ENCODE results near the gene NXT1. TPM values are rescaled to one million over a fixed set of nuclear protein-coding genes. Genes with fewer than 3 reads are reported as not detected.

NXT1 gene
- total RNA-seq, 1 experiment from 2014 or later = 36.9 TPM

GRCh38 chr20:23358923-23359593, 8.5 kb downstream of the NXT1 start:
- Histone ChIP-seq H3K27ac (ENCODE audit: low read length) (peak overlapping the region; percentile 41), H3K9me2 (replicated peaks; ENCODE audit: insufficient read depth, low read length) (no peaks in the 10 kb centered on the region), H3K27me3 (ENCODE audit: low read length) (no peaks in the 10 kb centered on the region), H3K79me2 (ENCODE audit: low read length) (peaks cover 48% of the 10 kb centered on the region), H3K4me1 (ENCODE audit: low read length) (peaks cover 66% of the 10 kb centered on the region), H4K20me1 (ENCODE audit: insufficient read depth, low read depth, low read length) (peaks cover 20% of the 10 kb centered on the region), H3K36me3 (ENCODE audit: insufficient read depth, low read length) (no peaks in the 10 kb centered on the region; the same call in 1 of the 2 replicates), H3K9me3 (ENCODE audit: low read length) (no peaks in the 10 kb centered on the region), H3K9ac (ENCODE audit: low read length) (peak overlapping the region; percentile 52), H2AFZ (ENCODE audit: low read length) (peak overlapping the region; percentile 77), H3K4me2 (ENCODE audit: low read depth, low read length, poor library complexity, severe bottlenecking) (peak overlapping the region; percentile 75), H3K4me3 (ENCODE audit: low read length) (peak overlapping the region; percentile 60)
- DNase-seq = no peak

GRCh38 chr20:23360531-23360930, 9.9 kb downstream of the NXT1 start:
- Histone ChIP-seq H3K4me3 (ENCODE audit: low read length) (peak overlapping the region; percentile 80), H3K4me2 (ENCODE audit: low read depth, low read length, poor library complexity, severe bottlenecking) (peak overlapping the region; percentile 99), H2AFZ (ENCODE audit: low read length) (no peak overlapping the region), H3K9ac (ENCODE audit: low read length) (peak overlapping the region; percentile 96), H3K27me3 (ENCODE audit: low read length) (no peaks in the 10 kb centered on the region), H4K20me1 (ENCODE audit: insufficient read depth, low read depth, low read length) (peaks cover 21% of the 10 kb centered on the region; the same call in 1 of the 2 replicates), H3K9me3 (ENCODE audit: low read length) (no peaks in the 10 kb centered on the region), H3K27ac (ENCODE audit: low read length) (peak overlapping the region; percentile 68), H3K79me2 (ENCODE audit: low read length) (peaks cover 49% of the 10 kb centered on the region), H3K9me2 (replicated peaks; ENCODE audit: insufficient read depth, low read length) (no peaks in the 10 kb centered on the region), H3K36me3 (ENCODE audit: insufficient read depth, low read length) (peaks cover 10% of the 10 kb centered on the region), H3K4me1 (ENCODE audit: low read length) (peaks cover 59% of the 10 kb centered on the region)
- DNase-seq = no peak

- Histone ChIP-seq H3K4me3 (ENCODE audit: low read length) (peak overlapping the region; percentile 80), H3K79me2 (ENCODE audit: low read length) (peaks cover 50% of the 10 kb centered on the region), H3K27ac (ENCODE audit: low read length) (peak overlapping the region; percentile 68), H2AFZ (ENCODE audit: low read length) (no peak overlapping the region), H3K4me2 (ENCODE audit: low read depth, low read length, poor library complexity, severe bottlenecking) (peak overlapping the region; percentile 99), H4K20me1 (ENCODE audit: insufficient read depth, low read depth, low read length) (peaks cover 25% of the 10 kb centered on the region; the same call in 1 of the 2 replicates), H3K9me2 (replicated peaks; ENCODE audit: insufficient read depth, low read length) (no peaks in the 10 kb centered on the region), H3K9me3 (ENCODE audit: low read length) (no peaks in the 10 kb centered on the region), H3K4me1 (ENCODE audit: low read length) (peaks cover 58% of the 10 kb centered on the region), H3K9ac (ENCODE audit: low read length) (peak overlapping the region; percentile 96), H3K27me3 (ENCODE audit: low read length) (no peaks in the 10 kb centered on the region), H3K36me3 (ENCODE audit: insufficient read depth, low read length) (peaks cover 10% of the 10 kb centered on the region)
- no peak for DNase-seq
These were observed 10.5 kb downstream of the NXT1 start for GRCh38 chr20:23361119-23361475.

- Histone ChIP-seq H3K27me3 (ENCODE audit: low read length) (no peaks in the 10 kb centered on the region), H4K20me1 (ENCODE audit: insufficient read depth, low read depth, low read length) (peaks cover 30% of the 10 kb centered on the region; the same call in 1 of the 2 replicates), H2AFZ (ENCODE audit: low read length) (no peak within 1 kb of the TSS), H3K4me2 (ENCODE audit: low read depth, low read length, poor library complexity, severe bottlenecking) (peak within 1 kb of the TSS; percentile 99), H3K4me3 (ENCODE audit: low read length) (peak within 1 kb of the TSS; percentile 88), H3K36me3 (ENCODE audit: insufficient read depth, low read length) (peaks cover 13% of the 10 kb centered on the region), H3K9ac (ENCODE audit: low read length) (peak within 1 kb of the TSS; percentile 96), H3K27ac (ENCODE audit: low read length) (peak within 1 kb of the TSS; percentile 78), H3K4me1 (ENCODE audit: low read length) (peaks cover 58% of the 10 kb centered on the region), H3K9me3 (ENCODE audit: low read length) (no peaks in the 10 kb centered on the region), H3K79me2 (ENCODE audit: low read length) (peaks cover 57% of the 10 kb centered on the region), H3K9me2 (replicated peaks; ENCODE audit: insufficient read depth, low read length) (no peaks in the 10 kb centered on the region)
- DNase-seq = peak; percentile 99
These were observed 11.1 kb downstream of the NXT1 start, which contains the start of gene GZF1 for GRCh38 chr20:23361476-23362391. TSS of gene GZF1 (plus strand) at chr20:23362182. CDS start at chr20:23364384, 2,202 bp downstream.

GRCh38 chr20:23362392-23363256, 12.0 kb downstream of the NXT1 start:
- peak overlapping the region; percentile 88 for H3K4me3 ChIP-seq (ENCODE audit: low read length)
- H3K9me3 ChIP-seq (ENCODE audit: low read length) = no peaks in the 10 kb centered on the region
- H3K36me3 ChIP-seq (ENCODE audit: insufficient read depth, low read length) = peaks cover 22% of the 10 kb centered on the region
- H3K27me3 ChIP-seq (ENCODE audit: low read length) = no peaks in the 10 kb centered on the region
- H2AFZ ChIP-seq (ENCODE audit: low read length) = no peak overlapping the region
- peaks cover 61% of the 10 kb centered on the region for H3K4me1 ChIP-seq (ENCODE audit: low read length)
- H3K4me2 ChIP-seq (ENCODE audit: low read depth, low read length, poor library complexity, severe bottlenecking) = peak overlapping the region; percentile 87
- H3K9ac ChIP-seq (ENCODE audit: low read length) = peak overlapping the region; percentile 80
- peaks cover 31% of the 10 kb centered on the region; the same call in 1 of the 2 replicates for H4K20me1 ChIP-seq (ENCODE audit: insufficient read depth, low read depth, low read length)
- peak; percentile 76 for DNase-seq
- peak overlapping the region; percentile 78 for H3K27ac ChIP-seq (ENCODE audit: low read length)
- H3K9me2 ChIP-seq (replicated peaks; ENCODE audit: insufficient read depth, low read length) = no peaks in the 10 kb centered on the region
- H3K79me2 ChIP-seq (ENCODE audit: low read length) = peaks cover 66% of the 10 kb centered on the region

GRCh38 chr20:23363257-23363649, 12.7 kb downstream of the NXT1 start:
- Histone ChIP-seq H3K79me2 (ENCODE audit: low read length) (peaks cover 72% of the 10 kb centered on the region), H3K4me1 (ENCODE audit: low read length) (peaks cover 63% of the 10 kb centered on the region), H3K27me3 (ENCODE audit: low read length) (no peaks in the 10 kb centered on the region), H2AFZ (ENCODE audit: low read length) (no peak overlapping the region), H3K4me2 (ENCODE audit: low read depth, low read length, poor library complexity, severe bottlenecking) (peak overlapping the region; percentile 87), H3K27ac (ENCODE audit: low read length) (peak overlapping the region; percentile 78), H3K9ac (ENCODE audit: low read length) (peak overlapping the region; percentile 80), H4K20me1 (ENCODE audit: insufficient read depth, low read depth, low read length) (peaks cover 31% of the 10 kb centered on the region; the same call in 1 of the 2 replicates), H3K36me3 (ENCODE audit: insufficient read depth, low read length) (peaks cover 26% of the 10 kb centered on the region), H3K9me3 (ENCODE audit: low read length) (no peaks in the 10 kb centered on the region), H3K4me3 (ENCODE audit: low read length) (peak overlapping the region; percentile 88), H3K9me2 (replicated peaks; ENCODE audit: insufficient read depth, low read length) (no peaks in the 10 kb centered on the region)
- DNase-seq = peak; percentile 79

- no peak overlapping the region for H2AFZ ChIP-seq (ENCODE audit: low read length)
- peak overlapping the region; percentile 57 for H3K4me2 ChIP-seq (ENCODE audit: low read depth, low read length, poor library complexity, severe bottlenecking)
- H3K9me3 ChIP-seq (ENCODE audit: low read length) = no peaks in the 10 kb centered on the region
- no peak overlapping the region for H3K4me3 ChIP-seq (ENCODE audit: low read length)
- no peak overlapping the region for H3K9ac ChIP-seq (ENCODE audit: low read length)
- peaks cover 93% of the 10 kb centered on the region for H3K79me2 ChIP-seq (ENCODE audit: low read length)
- DNase-seq = no peak
- peaks cover 50% of the 10 kb centered on the region for H3K4me1 ChIP-seq (ENCODE audit: low read length)
- no peaks in the 10 kb centered on the region for H3K27me3 ChIP-seq (ENCODE audit: low read length)
- H3K36me3 ChIP-seq (ENCODE audit: insufficient read depth, low read length) = peaks cover 49% of the 10 kb centered on the region
- H4K20me1 ChIP-seq (ENCODE audit: insufficient read depth, low read depth, low read length) = peaks cover 31% of the 10 kb centered on the region; the same call in 1 of the 2 replicates
- H3K27ac ChIP-seq (ENCODE audit: low read length) = 0 out of 2 replicates have a peak overlapping the region, but pooled peaks have one; percentile 36
- no peaks in the 10 kb centered on the region for H3K9me2 ChIP-seq (replicated peaks; ENCODE audit: insufficient read depth, low read length)
These were observed 15.0 kb downstream of the NXT1 start for GRCh38 chr20:23365390-23366165.
